GM13976 (cell line): ENCODE results near the gene IGLL5.

Experiments used
- DNase-seq: peaks from one replicate; pipeline ENCODE4 v3.0.0; 2012; ENCODE audit warnings: low spot score
- in situ Hi-C: fragments of 300-500 bp; cut with MboI; formaldehyde crosslinking; loops from one replicate; pipeline ENCODE4 v1.12.0; 2022; ENCODE audit warnings: low sequenced_read_pairs, mixed read lengths, inconsistent platforms; ENCODE audit not compliant: unreplicated experiment
- TF ChIP-seq, protein P1 (sequence below): IDR thresholded peaks from 2 replicates; pipeline ENCODE4 v1.5.1; 2012; ENCODE audit warnings: borderline replicate concordance, mild to moderate bottlenecking; ENCODE audit not compliant: insufficient read depth; ENCODE audit errors: extremely low read depth, missing control alignments, control extremely low read depth

Gene IGLL5

DNA sequence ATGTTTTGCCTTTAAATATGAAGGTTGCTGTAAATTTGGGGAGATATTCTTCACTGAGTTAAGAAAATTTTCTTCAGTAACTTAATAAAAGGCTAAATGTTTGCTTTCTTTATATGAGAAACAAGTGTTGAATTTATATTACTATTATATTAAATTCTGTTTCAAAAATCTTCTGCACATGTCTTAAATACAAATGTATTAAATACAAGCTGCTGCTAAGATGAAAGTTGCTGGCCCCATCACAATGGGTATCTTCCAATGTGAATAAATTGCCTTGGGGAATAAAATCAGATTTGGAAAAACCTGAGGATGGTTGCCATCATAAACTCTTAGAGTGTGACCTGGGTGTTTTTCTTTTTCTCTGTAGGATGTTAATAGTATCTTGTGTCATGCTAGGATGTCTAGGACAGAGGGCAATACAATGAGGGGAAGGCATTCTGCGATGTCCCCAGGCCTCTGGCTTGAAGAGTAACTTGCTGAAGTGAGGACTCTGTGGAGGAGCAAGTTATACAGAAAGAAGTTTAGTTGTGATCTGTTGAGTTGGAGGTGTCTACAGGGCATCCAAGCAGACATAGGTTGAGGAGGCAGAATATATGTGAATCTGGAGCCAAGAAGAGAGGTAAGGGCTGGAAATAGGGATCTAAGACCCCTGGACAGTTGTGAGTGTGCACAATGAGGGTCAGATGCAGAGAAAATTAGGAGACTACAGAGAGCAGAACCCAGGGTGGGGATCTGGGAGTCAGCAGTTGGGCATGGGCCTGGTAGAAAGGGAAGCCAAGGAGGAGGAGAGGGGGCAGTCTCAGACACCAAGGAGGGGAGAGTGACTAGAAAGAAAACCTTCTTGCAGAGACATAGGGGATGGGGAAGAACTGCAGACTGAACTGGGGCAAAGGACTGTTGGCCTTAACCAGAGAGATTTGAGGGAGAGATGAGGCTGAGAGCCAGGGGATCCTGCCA, 4.8 kb downstream of the IGLL5 start:
- TF ChIP-seq, protein P1, sequence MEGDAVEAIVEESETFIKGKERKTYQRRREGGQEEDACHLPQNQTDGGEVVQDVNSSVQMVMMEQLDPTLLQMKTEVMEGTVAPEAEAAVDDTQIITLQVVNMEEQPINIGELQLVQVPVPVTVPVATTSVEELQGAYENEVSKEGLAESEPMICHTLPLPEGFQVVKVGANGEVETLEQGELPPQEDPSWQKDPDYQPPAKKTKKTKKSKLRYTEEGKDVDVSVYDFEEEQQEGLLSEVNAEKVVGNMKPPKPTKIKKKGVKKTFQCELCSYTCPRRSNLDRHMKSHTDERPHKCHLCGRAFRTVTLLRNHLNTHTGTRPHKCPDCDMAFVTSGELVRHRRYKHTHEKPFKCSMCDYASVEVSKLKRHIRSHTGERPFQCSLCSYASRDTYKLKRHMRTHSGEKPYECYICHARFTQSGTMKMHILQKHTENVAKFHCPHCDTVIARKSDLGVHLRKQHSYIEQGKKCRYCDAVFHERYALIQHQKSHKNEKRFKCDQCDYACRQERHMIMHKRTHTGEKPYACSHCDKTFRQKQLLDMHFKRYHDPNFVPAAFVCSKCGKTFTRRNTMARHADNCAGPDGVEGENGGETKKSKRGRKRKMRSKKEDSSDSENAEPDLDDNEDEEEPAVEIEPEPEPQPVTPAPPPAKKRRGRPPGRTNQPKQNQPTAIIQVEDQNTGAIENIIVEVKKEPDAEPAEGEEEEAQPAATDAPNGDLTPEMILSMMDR, result no peak
- in situ Hi-C loops, result no loop called here
- DNase-seq, result no peak

DNA sequence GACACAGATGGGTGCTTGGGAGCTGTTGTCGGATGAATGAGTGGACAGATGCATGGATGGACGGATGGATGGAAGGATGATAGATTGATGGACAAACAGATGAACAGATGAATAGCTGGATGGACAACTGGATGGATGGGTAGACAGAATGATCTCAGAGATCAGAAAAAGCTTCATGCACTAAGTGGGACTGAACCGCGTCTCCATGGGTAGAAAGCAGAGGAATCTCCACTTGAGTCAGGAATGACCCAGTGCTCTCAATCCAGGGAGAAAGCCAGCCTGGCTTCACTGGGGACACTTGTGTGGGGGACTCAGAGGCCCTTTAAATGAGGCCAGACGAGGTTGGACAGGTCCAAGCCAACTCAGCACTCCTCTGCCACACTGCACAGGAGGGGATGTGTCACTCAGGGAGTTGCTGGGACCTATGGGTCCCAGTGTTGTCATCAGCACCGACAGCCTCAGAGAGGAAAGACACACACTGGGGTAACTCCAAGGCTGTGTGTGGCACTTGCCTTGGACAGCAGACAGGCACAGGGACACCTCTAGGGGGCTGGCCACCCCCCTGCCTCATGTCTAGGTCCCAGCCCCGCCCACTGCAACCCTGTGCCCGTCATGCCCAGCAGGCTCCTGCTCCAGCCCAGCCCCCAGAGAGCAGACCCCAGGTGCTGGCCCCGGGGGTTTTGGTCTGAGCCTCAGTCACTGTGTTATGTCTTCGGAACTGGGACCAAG, 5.6 kb downstream of the IGLL5 start:
- in situ Hi-C loops, result no loop called here
- TF ChIP-seq, protein P1, result no peak
- DNase-seq, result no peak

DNA sequence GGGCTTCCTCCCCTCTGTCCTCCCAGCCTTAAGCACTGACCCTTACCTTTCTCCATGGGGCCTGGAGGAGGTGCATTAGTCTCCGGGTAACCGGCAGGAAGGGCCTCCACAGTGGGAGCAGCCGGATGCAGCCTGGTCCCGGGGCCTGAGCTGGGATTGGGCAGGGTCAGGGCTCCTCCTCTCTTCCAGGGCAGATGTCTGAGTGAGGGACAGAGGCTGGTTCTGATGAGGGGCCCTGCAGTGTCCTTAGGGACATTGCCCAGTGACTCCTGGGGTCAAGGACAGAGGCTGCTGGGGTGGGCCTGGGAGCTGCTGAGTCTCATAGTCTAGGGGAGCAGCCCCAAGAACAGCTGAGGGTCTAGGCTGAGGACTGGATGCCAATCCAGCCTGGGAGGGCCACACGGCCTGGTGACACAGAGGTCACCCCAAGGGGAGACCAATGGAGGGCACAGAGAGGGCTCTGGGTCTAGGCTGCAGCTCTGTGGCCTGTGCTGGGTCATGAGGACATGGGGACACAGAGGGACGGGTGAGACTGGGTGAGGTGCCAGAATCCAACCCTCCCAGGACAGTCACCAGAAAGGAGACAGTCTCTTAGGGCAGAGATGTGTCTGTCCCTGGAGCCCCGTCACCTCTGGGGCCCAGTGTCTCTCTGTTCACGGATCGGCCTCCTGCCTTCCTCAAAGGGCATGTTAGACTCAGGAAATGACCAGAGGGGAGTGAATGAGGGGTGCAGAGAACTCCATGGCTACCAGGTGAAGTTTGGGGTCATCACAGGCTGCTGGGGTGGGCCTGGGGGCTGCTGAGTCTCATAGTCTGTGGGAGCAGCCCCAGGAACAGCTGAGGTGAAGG, 6.5 kb downstream of the IGLL5 start:
- TF ChIP-seq, protein P1, result no peak
- in situ Hi-C loops, result no loop called here
- DNase-seq, result no peak

GRCh38 chr22:22894740-22895731, 7.4 kb downstream of the IGLL5 start:
- TF ChIP-seq, protein P1, result no peak

GRCh38 chr22:22895776-22896445, 8.3 kb downstream of the IGLL5 start:
- no peak for DNase-seq
- in situ Hi-C loops, result no loop called here
- TF ChIP-seq, protein P1, result no peak

More at GRCh38 chr22:22894740-22895731, 7.4 kb downstream of the IGLL5 start:
- DNase-seq, result no peak
- in situ Hi-C loops, result no loop called here
